ENCODE data around the gene PPP1R3G.

- TF ChIP-seq CTCF (conservative IDR thresholded peaks at IDR 0.05; ENCODE audit: low read length) (no peak), EZH2phosphoT487 (IDR thresholded peaks at IDR 0.05; ENCODE audit: borderline replicate concordance) (no peak)
Observed at GRCh38 chr6:5067305-5067704, 17.8 kb upstream of the PPP1R3G start.
